ENCODE results near the gene NPAS3.

NPAS3 gene

GRCh38 chr14:33450416-33450815 is 511.7 kb downstream of the NPAS3 start:
- TF ChIP-seq CTCF (conservative IDR thresholded peaks at IDR 0.05) = no peak
- no peak overlapping the region for H3K27ac ChIP-seq

DNA sequence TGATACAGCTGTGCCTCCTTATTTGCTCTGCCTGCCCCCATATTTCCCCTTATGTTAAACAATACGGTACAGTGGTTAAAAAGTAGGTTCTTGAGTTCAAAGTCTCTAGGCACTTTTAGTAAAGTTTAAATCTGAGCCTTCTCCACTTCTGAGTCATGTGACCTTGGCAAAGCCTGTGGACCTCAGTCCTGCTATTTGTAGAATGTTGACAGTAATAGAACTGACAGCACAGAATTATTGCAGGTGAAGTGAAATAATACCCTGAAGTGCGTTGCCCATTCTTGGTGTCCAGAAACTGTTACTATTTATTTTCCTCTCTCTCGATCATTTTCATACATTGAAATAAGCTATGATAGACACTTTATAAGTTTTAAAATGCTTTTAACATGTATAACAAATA is 512.5 kb downstream of the NPAS3 start:
- no peak for TF ChIP-seq CTCF (conservative IDR thresholded peaks at IDR 0.05)
- no peak overlapping the region for H3K27ac ChIP-seq

GRCh38 chr14:33452995-33453394 is 514.3 kb downstream of the NPAS3 start:
- no peak for TF ChIP-seq CTCF (conservative IDR thresholded peaks at IDR 0.05)

GRCh38 chr14:33454022-33454595 is 515.4 kb downstream of the NPAS3 start:
- H3K27ac ChIP-seq = no peak overlapping the region
- TF ChIP-seq CTCF (conservative IDR thresholded peaks at IDR 0.05) = no peak

More at GRCh38 chr14:33452995-33453394, 514.3 kb downstream of the NPAS3 start:
- no peak overlapping the region for H3K27ac ChIP-seq

GRCh38 chr14:33454707-33455106 is 516.0 kb downstream of the NPAS3 start:
- H3K27ac ChIP-seq = no peak overlapping the region
- no peak for TF ChIP-seq CTCF (conservative IDR thresholded peaks at IDR 0.05)

DNA sequence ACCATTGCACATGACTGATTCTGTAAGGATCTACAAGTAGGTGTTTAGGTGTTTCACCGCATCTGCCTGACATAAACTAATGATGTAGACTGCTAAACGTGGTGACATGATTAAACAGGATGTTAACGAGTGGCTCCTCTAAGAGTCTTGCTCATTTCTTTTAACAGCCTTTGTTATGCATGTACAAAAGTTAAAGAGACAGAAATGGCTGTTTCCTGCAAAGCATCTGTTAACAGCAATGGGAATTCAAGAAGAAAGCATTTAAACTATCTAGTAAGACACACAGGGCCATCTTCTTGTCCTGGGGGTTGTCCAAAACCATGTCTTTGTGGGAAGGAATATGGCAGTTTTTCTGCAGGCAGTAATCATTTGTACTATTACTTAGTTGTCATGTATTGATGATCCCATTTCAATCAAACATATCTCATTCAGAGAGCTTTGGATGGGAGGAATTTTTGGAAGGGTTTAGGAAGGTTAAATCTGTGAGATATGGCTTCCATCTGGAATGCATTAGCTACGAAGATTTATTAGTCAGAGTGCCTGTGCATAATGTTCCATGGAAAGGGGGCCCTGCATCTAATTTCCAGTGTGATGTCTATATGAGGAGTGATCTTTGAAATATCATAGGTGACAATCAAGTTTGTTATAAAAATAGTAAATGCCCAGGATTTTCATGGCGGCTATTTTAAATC is 517.1 kb downstream of the NPAS3 start:
- no peak for TF ChIP-seq CTCF (conservative IDR thresholded peaks at IDR 0.05)

GRCh38 chr14:33457021-33457420 is 518.3 kb downstream of the NPAS3 start:
- TF ChIP-seq CTCF (conservative IDR thresholded peaks at IDR 0.05) = no peak
- no peak overlapping the region for H3K27ac ChIP-seq

More for the DNA sequence above, 517.1 kb downstream of the NPAS3 start:
- H3K27ac ChIP-seq = no peak overlapping the region

Data from VCaP (cell line).